Tibial nerve (tissue), 3 donors: ENCODE measurements around the gene TRMT112.

ENCODE experiments used
- CTCF ChIP-seq, 5 experiments: fragments of 200-600 bp in 3 of 5; fragments of 450-650 bp in 2 of 5; sonication (generic) in 3 of 5; IDR thresholded peaks; one replicate each; pipeline ENCODE4 v1.5.1; 2016 to 2019; ENCODE audit warnings: antibody characterized with exemption in 5 of 5, mild to moderate bottlenecking in 3 of 5, moderate library complexity in 2 of 5
- POLR2A ChIP-seq, 2 donors: fragments of 450-650 bp; IDR thresholded peaks; one replicate each; pipeline ENCODE4 v1.6.1; 2017; ENCODE audit warnings: antibody characterized with exemption in 2 of 2, mild to moderate bottlenecking in 2 of 2, moderate library complexity in 2 of 2

GRCh38 chr11:64289002-64289564 lies 28.3 kb downstream of the TRMT112 start:
- TF ChIP-seq CTCF (IDR thresholded peaks at IDR 0.05) (no peak), POLR2A (IDR thresholded peaks at IDR 0.05) (no peak)
